H54 (cell line): ENCODE measurements around the gene BUD23.
A peak's percentile ranks its signal among the peaks of the same experiment; 100 is the strongest.

Experiments used
- DNase-seq: peaks from one replicate; pipeline ENCODE4 v3.0.0; 2011; ENCODE audit warnings: low spot score, mixed read lengths; ENCODE audit not compliant: insufficient read length
- FAIRE-seq: peaks from 3 replicates; lab custom pipeline; 2011; peaks lifted over from hg19 to GRCh38; lab: Jason Lieb, UNC
- POLR2A ChIP-seq: IDR thresholded peaks from 2 replicates; pipeline ENCODE4 v1.6.1; 2011; ENCODE audit warnings: low read depth, mild to moderate bottlenecking, low read length

The BUD23 gene, protein sequence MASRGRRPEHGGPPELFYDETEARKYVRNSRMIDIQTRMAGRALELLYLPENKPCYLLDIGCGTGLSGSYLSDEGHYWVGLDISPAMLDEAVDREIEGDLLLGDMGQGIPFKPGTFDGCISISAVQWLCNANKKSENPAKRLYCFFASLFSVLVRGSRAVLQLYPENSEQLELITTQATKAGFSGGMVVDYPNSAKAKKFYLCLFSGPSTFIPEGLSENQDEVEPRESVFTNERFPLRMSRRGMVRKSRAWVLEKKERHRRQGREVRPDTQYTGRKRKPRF

DNA sequence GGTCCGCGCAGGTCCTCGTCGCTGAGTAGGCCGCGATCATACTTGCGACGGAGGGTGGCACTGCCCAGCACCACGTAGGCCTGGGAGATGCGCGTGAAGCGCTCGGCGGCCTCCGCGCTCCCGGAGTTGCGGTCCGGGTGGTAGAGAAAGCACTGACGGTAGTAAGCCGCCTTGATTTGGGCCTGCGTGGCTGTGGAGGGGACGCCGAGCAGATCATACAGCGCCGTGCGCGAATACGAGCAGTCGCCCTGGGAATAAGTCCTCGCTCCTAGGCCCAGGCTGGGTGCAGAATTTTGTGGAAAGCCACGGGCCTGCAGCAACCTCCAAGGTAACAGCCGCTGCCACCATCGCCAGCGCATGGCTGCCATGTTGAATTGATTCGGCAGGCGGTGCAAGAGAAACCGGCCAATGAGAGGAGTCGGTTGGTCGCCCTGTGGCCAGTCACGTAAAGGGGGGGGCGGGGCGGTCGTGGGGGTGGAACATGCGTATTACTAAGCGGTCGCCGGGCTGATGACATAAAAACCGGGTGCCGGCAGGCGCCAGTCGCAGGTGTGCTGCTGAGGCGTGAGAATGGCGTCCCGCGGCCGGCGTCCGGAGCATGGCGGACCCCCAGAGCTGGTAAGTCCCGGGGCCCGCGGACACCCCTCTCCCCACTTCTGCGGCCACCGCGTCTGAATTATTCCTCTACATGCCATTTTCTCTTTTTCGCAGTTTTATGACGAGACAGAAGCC, at the start of gene BUD23, which contains the start of gene DNAJC30:
Gene BUD23, plus strand, starts transcription at position 542 of the 732 bp plus-strand sequence. Its CDS starts 29 bp downstream, at position 571.
Gene DNAJC30, minus strand, starts transcription at position 398 of the 732 bp plus-strand sequence. Its CDS starts 30 bp downstream, at position 368.
- no peak for FAIRE-seq
- peak; percentile 96 for DNase-seq
- TF ChIP-seq POLR2A: peak; percentile 70

DNA sequence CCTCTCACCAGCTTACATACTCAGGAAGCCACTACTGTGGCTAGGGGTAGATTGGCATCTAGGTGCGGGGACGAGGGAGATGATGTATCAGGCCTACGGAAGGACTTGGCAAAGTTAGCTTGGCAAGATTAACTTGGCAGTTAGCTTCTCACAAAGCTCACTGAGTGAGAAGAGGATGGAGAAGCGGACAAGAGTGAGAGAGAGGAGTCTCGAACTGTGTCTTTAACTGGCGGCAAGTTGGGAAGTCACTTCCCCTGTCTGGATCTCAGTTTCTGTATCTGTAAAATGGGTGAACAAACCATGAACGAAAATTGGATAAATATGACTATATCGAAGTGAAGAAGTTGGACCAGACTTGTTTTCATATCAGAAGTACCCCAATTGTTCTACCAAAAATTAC, 49.6 kb upstream of the BUD23 start:
- TF ChIP-seq POLR2A: no peak
- DNase-seq (no peak), FAIRE-seq (no peak)

DNA sequence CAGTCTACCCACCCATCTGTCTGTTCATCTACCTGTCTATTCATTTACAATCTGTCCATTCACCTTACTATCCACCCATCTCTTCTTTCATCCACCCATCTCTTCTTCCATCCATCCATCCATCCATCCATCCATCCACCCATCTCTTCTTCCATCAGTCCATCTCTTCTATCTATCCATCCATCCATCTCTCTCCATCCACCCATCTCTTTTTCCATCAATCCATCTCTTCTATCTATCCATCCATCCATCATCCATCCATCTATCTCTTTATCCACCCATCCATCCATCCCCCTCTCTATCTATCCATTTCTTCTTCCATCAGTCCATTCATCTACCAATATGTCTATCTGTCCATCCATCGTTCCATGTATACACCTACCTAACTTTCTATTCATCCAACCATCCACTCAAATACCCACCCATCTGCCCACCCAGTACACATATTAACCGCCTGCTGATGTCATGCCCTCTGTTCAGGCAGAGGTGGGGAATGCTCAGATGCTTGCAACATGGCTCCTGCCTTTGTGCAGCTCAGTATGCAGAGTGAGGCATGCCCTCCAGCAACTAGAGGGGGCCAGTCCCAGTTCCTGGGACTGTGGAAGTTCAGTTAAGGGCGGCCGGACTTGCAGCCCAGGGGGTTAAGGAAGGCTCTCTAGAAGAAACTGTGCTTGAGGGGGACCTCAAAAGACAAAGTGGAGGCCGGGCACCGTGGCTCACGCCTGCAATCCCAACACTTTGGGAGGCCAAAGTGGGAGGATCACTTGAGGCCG, 47.8 kb upstream of the BUD23 start:
- no peak for DNase-seq
- no peak for TF ChIP-seq POLR2A
- no peak for FAIRE-seq

DNA sequence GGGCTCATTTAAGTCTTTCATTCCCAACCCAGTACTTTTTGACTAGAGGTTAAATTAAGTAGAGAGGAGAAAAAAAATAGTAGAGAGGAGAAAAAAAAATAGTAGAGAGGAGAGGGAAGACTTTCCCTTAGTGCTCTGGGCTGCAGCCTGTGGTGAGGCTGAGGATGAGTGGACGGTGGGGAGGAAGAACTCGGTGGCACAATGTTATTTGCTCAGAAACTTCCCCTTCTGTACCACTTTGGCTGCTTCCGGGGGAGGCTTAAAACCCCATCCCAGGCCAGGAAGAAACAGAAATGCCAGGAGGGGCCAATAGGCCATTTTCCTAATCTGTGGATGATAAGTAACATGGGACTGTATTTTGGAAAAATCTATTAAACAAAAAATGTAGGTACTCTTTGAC, 44.5 kb upstream of the BUD23 start:
- DNase-seq: no peak
- TF ChIP-seq POLR2A: no peak
- FAIRE-seq: no peak

DNA sequence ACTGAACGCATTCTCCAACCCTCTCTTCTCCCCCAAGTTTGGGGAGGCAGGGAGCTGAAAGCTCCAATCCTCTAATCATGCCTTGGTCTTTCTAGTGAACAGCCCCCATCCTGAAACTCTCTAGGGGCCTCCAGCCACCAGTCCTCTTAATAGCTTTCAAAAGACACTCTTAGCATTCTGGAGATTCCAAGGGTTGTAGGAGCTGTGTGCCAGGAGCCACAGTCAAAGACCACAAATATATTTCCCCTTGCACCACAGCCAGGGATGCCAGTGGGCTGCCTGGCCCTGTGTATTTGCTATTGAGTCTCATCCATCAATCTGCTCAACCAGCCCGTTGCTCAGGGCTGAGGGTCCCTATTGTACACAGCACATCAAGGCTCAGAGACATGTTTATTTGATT, 40.6 kb upstream of the BUD23 start:
- FAIRE-seq (no peak), DNase-seq (no peak)
- TF ChIP-seq POLR2A: no peak

DNA sequence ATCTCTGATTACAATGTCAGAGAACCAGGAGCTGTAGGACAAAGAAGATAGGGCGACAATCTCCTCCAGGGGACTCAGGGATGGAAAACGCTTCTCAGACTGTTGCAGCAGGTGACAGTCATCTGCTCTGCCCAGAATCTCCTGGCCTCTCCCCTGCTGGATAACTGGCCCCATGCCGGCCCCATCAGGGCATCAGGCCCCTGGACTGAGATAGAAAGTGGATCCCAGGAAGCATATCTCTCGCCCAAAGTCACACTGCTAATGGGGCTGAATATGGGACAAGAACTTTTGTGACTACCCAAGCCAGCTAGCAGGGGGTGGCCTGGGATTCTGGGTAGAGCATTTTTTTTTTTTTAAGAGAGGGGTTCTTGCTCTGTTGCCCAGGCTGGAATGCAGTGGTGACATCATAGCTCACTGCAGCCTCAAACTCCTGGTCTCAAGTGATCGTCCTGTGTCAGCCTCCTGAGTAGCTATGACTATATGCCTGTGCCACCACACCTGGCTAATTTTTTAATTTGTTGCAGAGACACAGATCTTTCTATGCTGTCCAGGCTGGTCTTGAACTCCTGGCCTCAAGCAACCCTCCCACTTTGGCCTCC, 38.6 kb upstream of the BUD23 start:
- no peak for FAIRE-seq
- no peak for TF ChIP-seq POLR2A
- no peak for DNase-seq

DNA sequence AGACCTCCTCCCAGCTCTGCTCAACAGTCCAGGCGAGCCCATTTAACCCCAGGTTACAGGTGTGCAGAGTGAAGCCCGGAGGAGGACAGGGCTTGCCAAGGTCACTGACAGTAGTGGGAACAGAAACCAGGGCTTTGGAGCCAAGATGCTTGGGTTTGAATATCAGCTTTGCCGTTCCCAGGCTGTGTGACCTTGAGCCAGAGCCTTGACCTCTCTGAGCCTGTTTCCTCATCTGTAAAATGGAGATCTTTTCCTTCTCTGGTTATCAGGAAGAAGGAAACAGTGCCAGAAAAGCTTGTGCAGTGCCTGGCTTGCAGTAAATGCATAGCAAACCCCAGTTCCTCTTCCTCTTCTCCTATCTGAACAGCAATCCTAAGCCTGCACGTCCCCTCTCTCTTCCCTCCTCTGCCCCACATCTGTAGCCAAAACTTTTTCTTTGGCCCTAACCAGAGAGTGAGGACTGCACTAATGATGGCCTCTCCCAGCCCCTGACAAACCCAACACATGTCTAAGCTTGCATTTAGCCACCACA, 37.7 kb upstream of the BUD23 start:
- DNase-seq (no peak), FAIRE-seq (no peak)
- no peak for TF ChIP-seq POLR2A

DNA sequence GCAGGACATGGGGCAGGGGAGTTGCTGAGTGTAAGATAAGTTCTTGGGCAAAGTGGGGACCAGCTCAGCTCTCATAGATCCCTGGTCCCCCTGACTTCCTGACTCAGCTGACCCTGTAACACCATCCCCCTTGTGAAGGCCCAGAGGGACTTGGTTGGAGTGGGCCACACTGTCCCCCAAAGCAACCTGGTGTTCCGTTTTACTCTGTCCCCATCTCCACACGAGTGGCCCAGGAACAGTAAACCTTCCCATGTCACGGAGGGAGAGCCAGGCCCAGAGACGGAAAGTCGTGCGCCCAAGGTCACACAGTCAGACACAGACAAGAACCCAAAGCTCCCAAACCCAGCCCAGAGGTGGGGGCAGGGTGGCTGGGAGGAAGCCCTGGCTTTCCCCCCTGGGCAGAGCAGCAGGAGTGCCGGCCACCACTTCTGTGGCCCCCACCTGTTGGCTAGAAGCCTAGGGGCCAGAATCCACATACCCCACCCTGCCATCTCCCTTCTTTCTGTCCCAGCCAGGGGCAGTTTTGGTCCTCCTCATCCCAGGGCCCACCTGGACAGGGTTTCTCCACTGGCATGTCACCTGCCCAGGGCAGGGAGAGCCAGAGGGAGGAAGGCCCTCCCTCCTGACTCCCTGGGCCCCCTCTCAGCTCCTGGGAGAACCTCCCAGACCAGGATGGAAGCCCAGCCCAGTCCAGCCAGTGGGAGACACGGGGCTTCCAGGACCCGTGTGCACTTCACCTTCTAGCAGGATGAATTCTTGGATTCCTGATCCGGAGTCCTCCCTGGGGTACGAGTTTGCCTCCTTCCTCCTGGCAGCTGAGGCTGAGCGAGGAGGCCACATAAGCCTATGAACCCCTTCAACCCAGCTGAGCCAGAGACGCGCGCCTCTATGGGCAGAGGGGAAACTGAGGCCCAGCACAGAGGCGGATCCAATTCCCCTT, 36.3 kb upstream of the BUD23 start:
- TF ChIP-seq POLR2A: no peak
- DNase-seq (no peak), FAIRE-seq (no peak)

DNA sequence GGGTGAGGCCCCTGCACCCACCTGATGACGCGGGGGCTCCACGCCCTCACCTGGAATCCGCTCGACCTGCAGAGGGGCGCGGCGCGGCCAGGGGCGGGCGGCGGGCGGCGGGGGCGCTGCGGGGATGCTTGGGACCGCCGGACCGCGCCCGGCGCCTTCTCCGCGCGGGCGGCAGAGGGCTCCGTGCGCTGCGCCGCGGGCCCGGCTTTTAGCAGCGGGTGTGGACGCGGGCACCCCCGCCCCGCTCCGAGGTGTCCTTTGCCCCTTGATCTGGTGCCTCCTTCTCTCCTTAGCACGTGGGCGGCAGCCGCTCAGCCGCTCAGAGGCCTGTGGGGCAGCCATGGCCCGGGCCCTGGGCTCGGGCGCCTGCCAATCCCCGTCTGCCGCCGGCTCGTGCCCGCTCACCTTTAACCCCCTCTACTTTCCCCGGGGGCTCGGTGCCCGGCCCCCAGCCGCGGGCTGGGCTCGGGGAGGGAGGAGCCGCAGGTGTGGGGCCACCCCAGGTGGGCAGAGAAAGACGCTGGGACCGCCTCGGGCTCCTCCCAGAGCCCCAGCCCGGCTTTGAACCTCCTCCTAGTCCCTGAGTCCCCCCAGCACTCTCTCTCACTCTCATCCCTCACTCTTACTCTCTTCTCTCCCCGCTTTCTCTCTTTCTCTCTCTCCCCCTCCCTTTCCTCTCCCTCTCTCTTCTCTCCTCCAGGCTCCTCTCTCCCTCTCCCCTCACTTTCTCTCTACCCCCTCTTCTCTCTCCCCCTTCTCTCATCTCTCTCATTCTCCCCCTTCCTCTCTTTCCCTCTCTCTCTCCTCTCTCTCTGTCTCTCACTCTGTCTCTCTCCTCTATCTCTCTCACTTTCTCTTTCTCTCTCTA, 35.4 kb upstream of the BUD23 start:
- no peak for TF ChIP-seq POLR2A
- DNase-seq (no peak), FAIRE-seq (no peak)

DNA sequence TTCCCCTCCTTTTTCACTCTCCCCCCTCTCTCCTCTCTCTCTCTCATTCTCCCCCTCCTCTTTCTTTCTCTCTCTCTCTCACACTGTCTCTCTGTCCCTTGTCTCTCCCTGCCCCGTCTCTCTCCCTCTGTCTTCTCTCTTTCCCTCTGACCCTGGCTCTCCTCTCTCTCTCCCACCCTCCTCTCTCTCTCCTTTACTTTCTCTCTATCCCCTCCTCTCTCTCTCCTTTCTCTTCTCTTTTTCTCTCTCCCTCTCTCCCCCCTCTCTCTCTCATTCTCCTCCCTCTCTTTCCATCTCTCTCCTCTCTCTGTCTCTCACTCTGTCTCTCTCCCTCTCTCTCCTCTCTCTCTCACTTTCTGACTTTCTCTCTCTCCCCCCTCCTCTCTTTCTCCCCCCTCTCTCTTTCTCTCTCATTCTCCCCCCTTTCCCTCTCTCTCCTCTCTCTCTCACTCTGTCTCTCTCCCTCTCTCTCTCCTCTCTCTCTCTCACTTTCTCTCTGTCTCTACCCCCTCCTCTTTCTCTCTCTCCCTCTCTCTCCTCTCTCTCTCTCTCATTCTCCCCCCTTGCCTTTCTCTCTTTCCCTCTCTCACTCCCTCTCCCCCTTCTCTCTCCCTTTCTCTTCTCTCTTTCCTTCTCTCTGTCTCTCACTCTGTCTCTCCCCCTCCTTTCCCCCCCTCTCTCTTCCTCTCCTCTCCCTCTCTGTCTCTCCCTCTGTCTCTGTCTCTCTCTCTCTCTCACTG, 34.6 kb upstream of the BUD23 start:
- TF ChIP-seq POLR2A: no peak
- FAIRE-seq: no peak

DNA sequence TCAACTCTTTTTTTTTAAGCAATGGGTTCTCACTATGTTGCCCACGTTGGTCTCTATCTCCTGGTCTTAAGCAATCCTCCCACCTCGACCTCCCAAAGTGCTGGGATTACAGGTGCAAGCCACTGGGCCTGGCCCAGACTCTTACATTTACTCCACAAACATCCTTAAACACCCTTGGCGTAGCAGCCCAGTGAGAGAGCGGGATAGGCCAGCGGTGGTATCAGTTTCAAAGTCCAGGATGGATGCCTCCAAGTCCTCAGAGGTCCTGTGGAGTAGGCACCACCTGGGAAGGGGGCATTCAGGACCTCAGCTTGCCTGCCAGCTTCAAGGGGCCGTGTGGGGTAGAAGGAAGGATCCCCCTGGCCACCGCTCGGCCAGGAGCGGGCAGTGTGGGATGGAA, 33.8 kb upstream of the BUD23 start:
- no peak for DNase-seq
- TF ChIP-seq POLR2A: no peak
- FAIRE-seq: no peak

More for the DNA sequence above, 34.6 kb upstream of the BUD23 start:
- DNase-seq: no peak
